NCI-H2081 treated with DMSO at 0.1 percent for 48 hours (cell line): Measurements from ENCODE around the gene FAM177A1.
"Not testable (repeated sequence)": the region's sequence is repeated elsewhere in the genome, so short reads cannot be mapped to it uniquely, and the experiment has no call there.

Experiments used
- DNase-seq: peaks from one replicate; lab custom pipeline; 2025; lab: John Stamatoyannopoulos, UW

Gene FAM177A1, protein sequence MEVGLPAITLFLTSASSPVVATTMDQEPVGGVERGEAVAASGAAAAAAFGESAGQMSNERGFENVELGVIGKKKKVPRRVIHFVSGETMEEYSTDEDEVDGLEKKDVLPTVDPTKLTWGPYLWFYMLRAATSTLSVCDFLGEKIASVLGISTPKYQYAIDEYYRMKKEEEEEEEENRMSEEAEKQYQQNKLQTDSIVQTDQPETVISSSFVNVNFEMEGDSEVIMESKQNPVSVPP

DNA sequence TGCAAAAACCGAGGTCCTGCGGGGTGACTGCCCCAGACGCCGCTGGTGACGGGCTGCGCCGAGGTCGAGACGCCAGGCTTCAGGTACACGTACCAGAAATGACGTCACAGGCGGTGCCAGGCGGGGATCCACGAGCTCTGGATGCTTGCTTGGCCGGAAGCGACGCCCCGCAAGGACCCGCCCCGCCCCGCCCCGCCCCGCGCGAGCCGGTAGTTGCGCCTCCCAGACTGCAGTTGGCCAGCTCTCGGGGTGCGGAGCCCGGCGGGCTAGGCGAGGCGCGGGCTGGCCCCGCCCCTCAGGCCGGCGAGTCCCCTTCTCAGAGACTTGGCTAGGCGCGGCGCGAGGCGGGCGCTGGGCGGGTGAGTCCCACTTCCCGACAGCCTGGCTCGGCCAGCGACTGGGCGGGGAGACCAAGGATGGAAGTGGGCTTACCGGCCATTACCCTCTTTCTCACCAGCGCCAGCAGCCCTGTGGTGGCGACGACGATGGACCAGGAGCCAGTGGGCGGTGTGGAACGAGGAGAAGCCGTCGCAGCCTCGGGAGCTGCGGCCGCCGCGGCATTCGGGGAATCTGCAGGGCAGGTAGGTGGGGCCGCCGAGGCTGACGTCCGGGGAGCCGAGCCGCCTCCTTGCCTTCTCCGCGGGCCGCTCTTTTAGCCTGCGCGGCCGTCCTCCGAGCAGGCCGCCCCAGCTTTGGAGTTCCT is at the start of gene FAM177A1:
Gene FAM177A1, plus strand, starts transcription at position 225 of the 703 bp plus-strand sequence. Its CDS starts 192 bp downstream, at position 417.
- peak; percentile 93 for DNase-seq

DNA sequence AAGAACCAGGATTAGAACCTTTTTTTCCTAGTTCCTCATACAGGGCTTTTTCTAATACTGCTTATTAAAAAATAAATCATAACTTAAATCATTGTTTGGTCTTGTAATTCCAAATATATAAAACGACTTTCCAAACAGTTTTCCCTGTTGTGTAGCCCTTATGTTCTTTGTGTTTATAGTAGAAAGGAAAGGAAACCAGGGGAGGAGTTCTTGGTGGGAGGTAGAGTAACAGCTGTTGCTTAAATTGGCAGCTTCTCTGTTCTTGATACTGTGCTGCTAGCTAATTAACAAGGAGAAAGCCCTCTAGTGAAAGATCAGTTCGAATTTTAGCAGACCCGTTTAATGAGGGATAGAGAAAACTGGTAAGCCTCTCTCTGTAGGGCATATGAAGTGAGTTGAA is 48.3 kb upstream of the FAM177A1 start:
- peak; percentile 45 for DNase-seq

DNA sequence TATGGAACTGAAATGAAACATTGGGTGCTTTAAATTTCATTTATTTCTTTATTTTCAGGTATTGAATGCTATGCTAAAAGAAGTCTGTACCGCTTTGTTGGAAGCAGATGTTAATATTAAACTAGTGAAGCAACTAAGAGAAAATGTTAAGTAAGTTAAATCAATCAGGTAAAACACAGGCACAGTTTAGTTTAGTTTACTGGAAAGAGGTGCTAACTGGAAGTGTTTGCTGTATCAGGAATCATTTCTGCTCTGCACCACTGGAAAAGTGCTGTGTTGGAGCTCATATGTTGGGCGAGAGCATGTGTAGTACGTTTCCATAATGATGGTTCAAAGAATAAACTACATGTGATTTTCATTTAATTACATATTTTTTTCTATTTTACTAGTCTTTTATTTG is 46.6 kb upstream of the FAM177A1 start:
- no peak for DNase-seq

DNA sequence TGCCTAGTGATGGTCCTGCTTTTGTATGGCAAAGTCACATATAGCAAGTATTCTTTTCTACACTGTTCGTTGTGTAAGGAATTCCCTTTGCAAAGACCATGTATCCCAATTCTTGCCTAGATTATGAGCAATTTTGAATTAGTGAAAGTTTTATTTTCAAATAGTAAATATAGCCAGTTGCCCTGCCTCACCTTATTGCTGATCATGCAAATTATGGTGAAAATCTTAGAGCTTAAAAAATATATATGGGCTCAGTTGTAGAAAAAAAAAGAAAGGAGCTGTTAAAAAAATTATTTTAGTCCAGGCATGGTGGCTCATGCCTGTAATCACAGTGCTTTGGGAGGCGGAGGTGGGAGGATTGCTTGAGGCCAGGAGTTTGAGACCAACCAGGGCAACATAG is 44.5 kb upstream of the FAM177A1 start:
- DNase-seq = no peak

DNA sequence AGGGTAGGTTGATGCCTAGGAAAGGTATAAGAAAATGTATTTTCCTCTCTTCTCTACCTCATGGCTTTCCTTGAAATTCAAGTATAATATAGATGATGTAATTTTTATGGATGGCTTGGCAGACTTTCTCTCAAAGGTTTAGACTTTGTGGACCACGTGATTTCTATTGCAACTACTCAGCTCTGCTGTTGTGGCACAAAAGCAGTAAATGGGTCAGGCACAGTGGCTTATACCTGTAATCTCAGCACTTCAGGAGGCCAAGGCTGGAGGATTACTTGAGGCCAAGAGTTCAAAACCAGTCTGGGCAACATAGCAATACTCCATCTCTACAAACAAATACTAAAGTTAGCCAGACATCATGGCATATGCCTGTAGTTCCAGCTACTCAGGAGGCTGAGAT is 41.2 kb upstream of the FAM177A1 start:
- DNase-seq = no peak

DNA sequence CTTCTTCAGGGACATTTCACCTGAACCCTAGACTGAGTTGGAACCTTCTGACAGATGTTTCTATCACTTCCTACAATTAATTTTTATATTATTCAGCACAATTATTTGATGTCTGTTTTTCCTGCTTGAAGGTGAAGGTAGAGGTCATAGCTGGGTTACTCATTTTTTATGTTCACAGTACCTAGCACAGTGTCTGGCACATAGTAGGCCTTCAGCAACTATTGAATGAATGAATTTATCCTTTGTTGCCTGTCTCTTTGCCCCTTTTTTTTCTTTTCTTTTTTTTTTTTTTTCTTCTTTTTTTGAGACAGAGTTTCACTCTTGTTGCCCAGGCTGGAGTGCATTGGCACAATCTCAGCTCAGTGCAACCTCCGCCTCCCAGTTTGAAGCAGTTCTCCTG is 29.5 kb upstream of the FAM177A1 start:
- no peak for DNase-seq

DNA sequence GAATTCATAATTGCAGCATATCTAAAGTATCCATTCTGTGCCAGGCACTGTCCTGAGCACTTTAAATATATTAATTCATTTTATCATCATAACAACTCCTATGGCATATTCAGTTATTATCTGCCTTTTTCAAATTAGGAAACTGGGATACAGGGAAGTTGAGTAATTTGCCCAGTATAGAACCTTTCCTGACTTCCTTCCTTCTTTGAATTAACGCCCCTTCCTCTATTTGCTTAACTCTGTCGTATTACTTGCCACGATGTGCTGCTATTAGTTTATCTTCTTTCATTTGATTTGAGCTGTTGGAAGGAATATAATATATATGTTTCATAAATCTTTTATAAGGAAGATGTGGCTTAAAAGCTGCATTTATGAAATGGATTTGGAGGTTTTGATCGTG is 25.4 kb upstream of the FAM177A1 start:
- DNase-seq = no peak

DNA sequence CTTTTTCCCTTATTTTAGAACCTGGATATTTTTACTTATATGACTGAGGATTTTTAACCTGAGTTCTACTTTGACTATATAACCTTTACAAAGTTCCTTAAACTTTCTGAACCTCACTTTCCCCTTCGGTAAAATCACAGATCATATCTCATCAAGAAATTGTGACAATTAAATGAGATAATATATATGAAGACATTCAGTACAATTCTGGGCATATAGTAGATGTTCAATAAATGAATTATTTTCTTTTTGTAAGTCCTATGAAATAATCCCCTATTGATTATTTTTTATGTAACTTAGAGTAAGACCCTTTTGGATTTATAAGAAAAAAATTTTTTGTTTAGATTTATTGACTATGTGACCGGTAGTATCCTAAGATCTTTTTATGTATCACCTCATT is 17.6 kb upstream of the FAM177A1 start:
- DNase-seq = no peak

DNA sequence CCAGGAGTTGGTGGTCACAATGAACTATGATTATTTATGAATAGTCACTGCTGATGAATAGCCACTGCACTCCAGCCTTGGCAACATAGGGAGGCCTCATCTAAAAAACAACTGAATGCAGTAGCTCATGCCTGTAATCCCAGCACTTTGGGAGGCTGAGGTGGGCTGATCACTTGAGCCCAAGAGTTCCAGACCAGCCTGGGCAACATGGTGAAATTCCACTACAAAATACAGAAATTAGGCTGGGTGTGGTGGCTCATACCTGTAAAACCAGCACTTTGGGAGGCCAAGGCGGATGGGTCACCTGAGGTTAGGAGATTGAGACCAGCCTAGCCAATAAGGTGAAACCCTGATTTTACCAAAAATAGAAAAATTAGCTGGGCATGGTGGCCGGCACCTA is 13.5 kb upstream of the FAM177A1 start:
- DNase-seq = no peak

DNA sequence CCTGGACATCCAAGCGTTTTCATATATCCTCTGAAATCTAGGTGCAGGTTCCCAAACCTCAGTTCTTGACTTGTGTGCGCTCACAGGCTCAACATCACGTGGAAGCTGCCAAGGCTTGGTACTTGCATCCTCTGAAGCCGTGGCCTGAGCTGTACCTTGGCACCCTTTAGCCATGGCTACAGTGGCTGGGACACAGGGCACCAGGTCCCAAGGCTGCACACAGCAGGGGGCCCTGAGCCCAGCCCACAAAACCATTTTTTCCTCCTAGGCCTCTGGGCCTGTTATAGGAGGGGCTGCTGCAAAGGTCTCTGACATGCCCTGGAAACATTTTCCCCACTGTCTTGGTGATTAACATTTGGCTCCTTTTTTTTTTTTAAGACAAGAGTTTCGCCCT is 11.6 kb upstream of the FAM177A1 start:
- DNase-seq = no peak

DNA sequence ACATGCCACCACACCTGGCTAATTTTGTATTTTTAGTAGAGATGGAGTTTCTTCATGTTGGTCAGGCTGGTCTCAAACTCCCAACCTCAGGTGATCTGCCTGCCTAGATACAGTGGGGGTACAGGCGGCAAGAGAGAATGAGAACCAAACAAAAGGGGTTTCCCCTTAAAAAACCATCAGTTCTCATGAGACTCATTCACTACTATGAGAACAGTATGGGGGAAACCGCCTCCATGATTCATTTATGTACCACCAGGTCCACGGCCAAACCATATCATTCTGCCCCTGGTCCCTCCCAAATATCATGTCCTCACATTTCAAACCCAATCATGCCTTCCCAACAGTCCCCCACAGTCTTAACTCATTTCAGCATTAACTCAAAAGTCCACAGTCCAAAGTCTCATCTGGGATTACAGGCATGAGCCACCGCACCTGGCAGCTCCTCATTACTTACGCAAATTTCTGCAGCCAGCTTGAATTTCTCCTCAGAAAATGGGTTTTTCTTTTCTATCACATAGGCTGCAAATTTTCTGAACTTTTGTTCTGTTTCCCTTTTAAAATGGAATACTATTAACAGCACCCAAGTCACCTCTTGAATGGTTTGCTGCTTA is 11.0 kb upstream of the FAM177A1 start:
- DNase-seq = not testable (repeated sequence)

DNA sequence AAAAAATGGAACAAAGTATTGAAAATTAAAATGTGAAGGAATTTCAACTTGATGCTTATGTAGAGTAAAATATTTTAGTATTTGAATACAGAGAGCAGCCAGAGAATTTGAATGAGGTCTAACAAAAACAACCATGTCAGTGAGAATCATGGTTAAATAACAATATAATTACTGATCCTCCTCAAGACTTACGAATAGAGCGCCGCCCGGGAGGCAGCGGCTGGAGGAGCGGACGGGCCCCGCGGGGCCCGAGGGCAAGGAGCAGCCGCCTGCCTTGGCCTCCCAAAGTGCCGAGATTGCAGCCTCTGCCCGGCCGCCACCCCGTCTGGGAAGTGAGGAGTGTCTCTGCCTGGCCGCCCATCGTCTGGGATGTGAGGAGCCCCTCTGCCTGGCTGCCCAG is 7.8 kb upstream of the FAM177A1 start:
- DNase-seq = not testable (repeated sequence)

DNA sequence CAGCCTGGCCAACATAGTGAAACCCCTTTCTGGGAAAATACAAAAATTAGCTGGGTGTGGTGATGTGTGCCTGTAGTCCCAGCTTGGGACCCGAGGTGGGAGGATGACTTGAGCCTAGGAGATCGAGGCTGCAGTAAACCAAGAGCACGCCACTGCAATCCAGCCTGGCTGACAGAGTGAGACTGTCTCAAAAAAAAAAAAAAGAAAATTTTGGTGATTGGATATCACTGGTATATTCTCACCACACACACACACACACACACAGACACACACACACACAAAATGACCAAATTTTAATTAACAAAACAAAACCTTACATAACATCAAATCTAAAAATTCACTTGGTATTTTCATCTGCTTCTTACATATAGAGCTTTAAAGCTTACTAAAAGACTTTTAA is 3.4 kb upstream of the FAM177A1 start:
- no peak for DNase-seq

DNA sequence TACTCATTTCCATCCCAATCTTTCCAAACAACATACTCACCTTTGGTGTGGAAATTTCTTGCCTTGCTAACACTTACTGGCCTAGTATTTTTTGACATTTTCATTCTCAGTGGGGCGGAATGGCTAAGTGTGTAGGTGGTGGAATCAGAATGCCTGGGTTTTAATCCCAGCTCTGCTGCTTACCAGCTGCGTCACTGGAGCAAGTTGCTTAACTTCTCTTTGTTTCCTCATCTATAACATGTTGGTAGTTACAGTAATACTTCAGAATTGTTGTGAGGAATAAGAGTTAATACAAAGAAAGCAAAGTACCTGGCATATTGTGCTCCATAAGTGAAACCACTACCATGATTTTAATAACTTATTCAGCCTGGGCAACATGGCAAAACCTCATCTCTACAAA is 3.0 kb upstream of the FAM177A1 start:
- no peak for DNase-seq

DNA sequence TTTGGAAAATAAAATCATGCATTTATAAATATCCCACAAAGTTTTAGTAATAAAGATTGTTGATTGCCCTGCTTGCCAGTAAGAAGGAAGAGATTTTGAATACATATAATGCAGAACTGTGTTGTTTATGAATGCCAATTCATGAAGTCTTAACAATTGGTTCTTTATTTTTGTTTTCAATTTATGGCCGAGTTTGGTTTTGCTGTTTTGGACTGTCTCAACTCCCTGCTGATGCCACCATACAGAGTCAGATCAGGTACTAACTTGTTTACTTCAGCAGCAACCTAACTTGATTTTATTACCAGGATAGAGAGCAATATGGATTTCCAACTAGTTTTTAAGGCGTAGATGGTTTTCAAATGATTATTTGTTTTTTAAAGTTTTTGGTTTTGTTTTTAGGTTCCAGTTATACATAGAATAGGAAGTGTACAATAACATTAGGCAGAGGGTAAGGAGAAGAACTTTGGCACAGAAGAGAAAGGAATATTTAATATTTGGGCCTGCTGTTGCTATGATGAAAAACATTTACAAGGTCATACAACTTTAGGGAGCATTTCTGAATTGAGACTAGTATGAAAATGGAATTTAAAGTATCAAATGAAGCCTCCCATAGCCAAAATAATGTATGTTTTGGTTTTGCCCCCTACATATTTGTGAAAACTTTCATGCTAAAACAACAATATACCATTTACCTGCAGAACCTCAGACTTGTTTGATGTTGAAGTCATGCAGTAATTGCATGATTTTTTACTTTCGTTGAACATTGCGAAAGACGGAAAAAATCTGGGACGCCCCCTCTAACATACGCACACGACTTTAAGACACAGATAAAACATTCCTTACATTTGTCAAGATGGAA is 904 bp upstream of the FAM177A1 start:
- no peak for DNase-seq

DNA sequence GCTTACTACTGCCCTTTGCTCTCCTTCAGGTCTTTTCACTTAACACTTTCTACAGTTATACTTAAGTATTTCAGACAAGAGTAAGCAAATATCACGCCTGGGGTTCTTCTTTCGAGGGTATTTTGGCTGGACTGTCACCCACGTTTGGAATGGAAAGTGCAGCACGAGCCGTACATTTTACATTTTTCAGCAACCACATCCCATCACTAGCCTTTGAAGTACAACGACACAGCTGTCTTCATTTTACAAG is 349 bp upstream of the FAM177A1 start:
- no peak for DNase-seq

DNA sequence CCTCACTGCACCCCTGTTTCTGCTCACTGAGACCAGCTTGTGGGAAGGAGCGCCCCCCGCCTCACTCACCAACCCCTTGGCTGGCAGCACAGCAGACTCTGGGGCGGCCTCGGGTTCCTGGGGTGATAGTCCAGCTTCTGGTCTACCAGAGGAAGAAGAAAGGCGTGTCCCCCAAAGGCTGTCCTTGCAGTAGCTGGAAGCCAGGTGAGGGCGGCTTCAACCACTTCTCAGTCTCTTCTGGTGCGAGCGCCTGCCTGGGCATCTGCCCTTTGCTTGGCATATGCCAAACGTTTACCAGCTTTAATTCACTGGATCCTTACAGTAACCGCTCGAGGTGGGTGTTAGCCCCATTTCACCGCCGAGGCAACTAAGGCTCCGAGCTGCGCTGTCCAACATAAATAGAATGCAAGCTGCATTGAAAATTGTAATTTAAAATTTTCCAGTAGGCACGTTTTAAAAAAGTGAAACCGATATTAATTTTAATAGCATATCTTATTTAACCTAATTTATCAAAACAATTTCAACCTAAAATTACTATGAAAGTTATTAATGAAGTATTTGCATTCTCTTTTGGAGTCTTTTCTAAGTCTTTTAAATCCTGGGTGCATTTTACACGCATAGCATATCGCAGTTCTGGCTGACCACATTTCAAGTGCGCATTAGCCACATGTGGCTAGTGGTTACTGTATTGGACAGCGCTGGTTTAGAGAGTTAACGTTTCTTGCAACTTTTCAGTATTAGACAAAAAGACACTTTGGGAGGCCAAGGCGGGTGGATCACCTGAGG is 872 bp downstream of the FAM177A1 start:
- no peak for DNase-seq

DNA sequence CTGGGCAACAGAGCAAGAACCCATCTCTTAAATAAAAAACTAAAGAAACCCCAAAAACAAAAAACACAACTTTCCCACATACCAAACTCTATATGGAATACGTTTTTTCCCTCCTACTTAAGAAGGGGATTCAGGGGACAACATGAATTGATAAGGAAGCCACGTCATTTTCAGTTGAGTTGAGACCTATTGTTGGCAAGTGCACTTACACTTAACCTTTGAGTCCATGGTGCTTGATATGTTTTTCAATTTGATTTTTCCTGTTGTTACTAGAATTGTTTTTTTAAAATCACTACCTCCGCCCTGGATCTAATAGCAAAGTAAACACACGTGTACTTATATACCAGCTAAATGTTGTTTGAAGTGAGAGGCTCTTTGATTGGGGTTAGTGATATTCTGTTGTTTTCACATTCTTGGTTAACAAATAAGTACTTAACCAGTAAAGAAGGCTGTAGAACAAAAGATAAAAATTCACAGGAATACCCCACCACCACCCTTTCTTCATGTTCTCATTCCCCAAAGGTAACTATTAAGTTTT is 2.0 kb downstream of the FAM177A1 start:
- DNase-seq = no peak

DNA sequence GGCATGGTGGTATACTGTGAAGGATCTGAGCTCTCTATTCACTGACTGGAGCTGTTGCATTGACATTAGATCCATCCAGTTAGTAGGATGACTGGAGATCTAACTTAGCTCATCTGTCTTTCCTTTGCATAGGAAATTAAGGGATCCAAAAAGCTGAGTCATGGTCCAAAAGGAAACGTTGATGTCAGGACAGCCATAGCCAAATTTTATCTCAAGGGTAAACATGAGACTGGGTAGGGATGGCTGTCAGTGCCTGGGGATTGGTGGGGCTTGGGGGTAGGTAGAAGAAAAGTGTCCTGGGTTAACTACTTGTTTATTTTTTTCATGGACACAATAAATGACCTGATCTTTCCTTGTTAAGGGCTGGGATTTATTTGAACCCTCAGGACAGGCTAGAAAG is 4.6 kb downstream of the FAM177A1 start:
- no peak for DNase-seq

DNA sequence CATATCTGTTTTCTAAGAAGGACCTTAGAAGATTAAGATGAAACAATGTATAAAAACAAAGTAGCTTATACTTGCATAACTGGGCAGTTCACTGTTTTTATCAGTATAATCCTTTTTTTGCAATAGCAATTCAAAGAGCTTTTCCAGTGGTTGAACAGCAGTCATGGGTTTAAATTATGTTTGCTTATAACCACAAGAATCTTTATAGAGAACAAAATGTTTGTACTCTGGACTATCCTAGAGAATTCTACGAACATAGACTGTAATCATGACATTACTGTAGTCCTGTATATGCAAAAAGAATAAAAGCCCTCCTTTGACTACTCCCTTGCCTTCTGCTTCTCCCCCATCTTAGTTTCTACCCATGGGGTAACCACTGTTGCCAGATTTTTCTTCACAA is 5.7 kb downstream of the FAM177A1 start:
- DNase-seq = no peak

DNA sequence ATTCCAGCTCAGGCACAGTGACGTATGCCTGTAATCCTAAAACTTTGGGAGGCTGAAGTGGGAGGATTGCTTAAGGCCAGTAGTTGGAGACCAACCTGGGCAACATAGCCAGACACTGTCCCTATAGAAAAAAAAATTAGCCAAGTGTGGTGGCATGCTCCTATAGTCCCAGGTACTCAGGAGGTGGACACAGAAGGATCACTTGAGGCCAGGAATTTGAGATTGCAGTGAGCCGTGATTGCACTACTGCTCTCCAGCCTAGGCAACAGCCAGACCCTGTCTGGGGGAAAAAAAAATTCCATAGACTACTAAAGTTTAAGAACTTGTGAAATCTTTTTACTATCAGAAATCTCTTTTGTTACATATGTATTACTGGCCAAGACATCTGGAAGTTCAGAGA is 6.6 kb downstream of the FAM177A1 start:
- DNase-seq = no peak
